Measurements from ENCODE around the gene ENDOU. TPM values are rescaled to one million over a fixed set of nuclear protein-coding genes. Genes with fewer than 3 reads are reported as not detected.

ENDOU gene
- total RNA-seq, 2 donors from 2014 or later, result 1.0 TPM; not detected in 1

GRCh38 chr12:47754126-47754525 lies 28.8 kb upstream of the ENDOU start:
- H3K27ac ChIP-seq, result peak overlapping the region; percentile 67 to 71
- H3K27me3 ChIP-seq (replicated peaks; ENCODE audit: insufficient read depth), result no peaks in the 10 kb centered on the region
- intact Hi-C loops (cut with DNase I), result no loop called here
- DNase-seq (ENCODE audit: low spot score), result no peak
- WGBS, result 81% methylated on average over 4 of the region's 4 CpGs
- no peak for TF ChIP-seq CTCF (IDR thresholded peaks at IDR 0.05)
- no peak for TF ChIP-seq POLR2A (IDR thresholded peaks at IDR 0.05)
- no peak for TF ChIP-seq POLR2AphosphoS5 (IDR thresholded peaks at IDR 0.05)
- no peak overlapping the region for H3K4me3 ChIP-seq
- H3K4me1 ChIP-seq (replicated peaks), result peaks cover 28% of the 10 kb centered on the region
- no peaks in the 10 kb centered on the region for H3K36me3 ChIP-seq
- H3K9me3 ChIP-seq, result no peaks in the 10 kb centered on the region

- WGBS, result 32% methylated on average over 11 of the region's 11 CpGs
- peaks cover 28% of the 10 kb centered on the region for H3K4me1 ChIP-seq (replicated peaks)
- TF ChIP-seq POLR2A (IDR thresholded peaks at IDR 0.05) (peak; percentile 28), POLR2AphosphoS5 (IDR thresholded peaks at IDR 0.05) (peak; percentile 89), CTCF (IDR thresholded peaks at IDR 0.05) (peak in 2 of 4 experiments; percentile 16 to 25)
- no peaks in the 10 kb centered on the region for H3K9me3 ChIP-seq
- H3K36me3 ChIP-seq, result no peaks in the 10 kb centered on the region
- H3K27me3 ChIP-seq (replicated peaks; ENCODE audit: insufficient read depth), result no peaks in the 10 kb centered on the region
- DNase-seq (ENCODE audit: low spot score), result peak; percentile 91
- intact Hi-C loops (cut with DNase I), result no loop called here
- H3K4me3 ChIP-seq, result no peak overlapping the region
- peak overlapping the region; percentile 67 to 71 for H3K27ac ChIP-seq
Observed at GRCh38 chr12:47753021-47754001, 28.0 kb upstream of the ENDOU start.

- Histone ChIP-seq H3K27ac (peak overlapping the region; percentile 67 to 71), H3K27me3 (replicated peaks; ENCODE audit: insufficient read depth) (no peaks in the 10 kb centered on the region), H3K9me3 (no peaks in the 10 kb centered on the region), H3K4me3 (no peak overlapping the region), H3K4me1 (replicated peaks) (peaks cover 24% of the 10 kb centered on the region), H3K36me3 (no peaks in the 10 kb centered on the region)
- intact Hi-C loops (cut with DNase I), result no loop called here
- WGBS, result 57% methylated on average over 7 of the region's 7 CpGs
- TF ChIP-seq POLR2AphosphoS5 (IDR thresholded peaks at IDR 0.05) (no peak), POLR2A (IDR thresholded peaks at IDR 0.05) (no peak), CTCF (IDR thresholded peaks at IDR 0.05) (no peak)
- DNase-seq (ENCODE audit: low spot score), result no peak
Observed at GRCh38 chr12:47752552-47752951, 27.3 kb upstream of the ENDOU start.

- Histone ChIP-seq H3K27me3 (replicated peaks; ENCODE audit: insufficient read depth) (no peaks in the 10 kb centered on the region), H3K9me3 (no peaks in the 10 kb centered on the region), H3K4me1 (replicated peaks) (peaks cover 24% of the 10 kb centered on the region), H3K4me3 (no peak overlapping the region), H3K36me3 (no peaks in the 10 kb centered on the region), H3K27ac (peak overlapping the region; percentile 10 to 71)
- 80% methylated on average over 4 of the region's 4 CpGs for WGBS
- no peak for DNase-seq (ENCODE audit: low spot score)
- TF ChIP-seq POLR2AphosphoS5 (IDR thresholded peaks at IDR 0.05) (no peak), POLR2A (IDR thresholded peaks at IDR 0.05) (no peak), CTCF (IDR thresholded peaks at IDR 0.05) (no peak)
- intact Hi-C loops (cut with DNase I), result no loop called here
Observed at GRCh38 chr12:47752121-47752520, 26.8 kb upstream of the ENDOU start.
